ENCODE data around the gene FANCD2OS. TPM values are rescaled to one million over a fixed set of nuclear protein-coding genes. Genes with fewer than 3 reads are reported as not detected.
A peak's percentile ranks its signal among the peaks of the same experiment; 100 is the strongest.

FANCD2OS gene
- total RNA-seq, 1 donor from 2014 or later = not detected

GRCh38 chr3:10116928-10117327, 8.9 kb upstream of the FANCD2OS start:
- Histone ChIP-seq H3K4me2 (ENCODE audit: low read length) (peak overlapping the region; percentile 95), H3K79me2 (ENCODE audit: insufficient read depth, low read length) (peaks cover 65% of the 10 kb centered on the region), H3K4me1 (ENCODE audit: insufficient read depth, low read length) (peaks cover 5% of the 10 kb centered on the region), H3K27ac (ENCODE audit: low read depth, low read length) (no peak overlapping the region), H2AFZ (ENCODE audit: low read depth, low read length) (no peak overlapping the region), H3K4me3 (ENCODE audit: insufficient read depth, low read depth, low read length) (peak overlapping the region; percentile 96), H3K9ac (ENCODE audit: low read length) (peak overlapping the region; percentile 94), H3K9me3 (ENCODE audit: insufficient read depth, low read depth, low read length) (no peaks in the 10 kb centered on the region), H3K36me3 (ENCODE audit: insufficient read depth, low read length) (peaks cover 5% of the 10 kb centered on the region), H4K20me1 (ENCODE audit: insufficient read depth, low read length) (peaks cover 55% of the 10 kb centered on the region), H3K27me3 (ENCODE audit: insufficient read depth, low read length) (no peaks in the 10 kb centered on the region)
- Mint-ChIP-seq H3K9me3 (ENCODE audit: unreplicated experiment) (no peaks in the 10 kb centered on the region), H3K4me3 (ENCODE audit: unreplicated experiment) (peak overlapping the region; percentile 98), H3K4me1 (ENCODE audit: low read depth, unreplicated experiment) (peaks cover 9% of the 10 kb centered on the region), H3K27ac (ENCODE audit: unreplicated experiment) (peak overlapping the region; percentile 93), H3K36me3 (ENCODE audit: low read depth, unreplicated experiment) (no peaks in the 10 kb centered on the region), H3K27me3 (ENCODE audit: low read depth, unreplicated experiment) (no peaks in the 10 kb centered on the region)
- TF ChIP-seq EZH2 (IDR thresholded peaks at IDR 0.05; ENCODE audit: insufficient read depth, low read length) (no peak), CTCF (IDR thresholded peaks at IDR 0.05; ENCODE audit: insufficient read depth, low read depth, low read length) (no peak)
- FAIRE-seq = no peak
- DNase-seq (ENCODE audit: low read depth) = no peak

- Histone ChIP-seq H2AFZ (ENCODE audit: low read depth, low read length) (peak overlapping the region; percentile 88), H4K20me1 (ENCODE audit: insufficient read depth, low read length) (peaks cover 50% of the 10 kb centered on the region), H3K36me3 (ENCODE audit: insufficient read depth, low read length) (peaks cover 1% of the 10 kb centered on the region), H3K9ac (ENCODE audit: low read length) (peak overlapping the region; percentile 94), H3K4me2 (ENCODE audit: low read length) (peak overlapping the region; percentile 95), H3K27ac (ENCODE audit: low read depth, low read length) (peak overlapping the region; percentile 81), H3K9me3 (ENCODE audit: insufficient read depth, low read depth, low read length) (no peaks in the 10 kb centered on the region), H3K27me3 (ENCODE audit: insufficient read depth, low read length) (no peaks in the 10 kb centered on the region), H3K4me3 (ENCODE audit: insufficient read depth, low read depth, low read length) (peak overlapping the region; percentile 96), H3K79me2 (ENCODE audit: insufficient read depth, low read length) (peaks cover 56% of the 10 kb centered on the region), H3K4me1 (ENCODE audit: insufficient read depth, low read length) (peaks cover 5% of the 10 kb centered on the region)
- Mint-ChIP-seq H3K36me3 (ENCODE audit: low read depth, unreplicated experiment) (no peaks in the 10 kb centered on the region), H3K27me3 (ENCODE audit: low read depth, unreplicated experiment) (no peaks in the 10 kb centered on the region), H3K9me3 (ENCODE audit: unreplicated experiment) (no peaks in the 10 kb centered on the region), H3K4me1 (ENCODE audit: low read depth, unreplicated experiment) (peaks cover 9% of the 10 kb centered on the region), H3K4me3 (ENCODE audit: unreplicated experiment) (peak overlapping the region; percentile 98), H3K27ac (ENCODE audit: unreplicated experiment) (peak overlapping the region; percentile 93)
- DNase-seq (ENCODE audit: low read depth) = peak; percentile 56
- TF ChIP-seq CTCF (IDR thresholded peaks at IDR 0.05; ENCODE audit: insufficient read depth, low read depth, low read length) (no peak), EZH2 (IDR thresholded peaks at IDR 0.05; ENCODE audit: insufficient read depth, low read length) (no peak)
- no peak for FAIRE-seq
These were observed 8.0 kb upstream of the FANCD2OS start for GRCh38 chr3:10116138-10116460.

GRCh38 chr3:10115326-10116137, 7.5 kb upstream of the FANCD2OS start, which contains the start of gene BRK1:
Gene BRK1, plus strand, starts transcription at chr3:10115675. Its CDS starts 27 bp downstream, at chr3:10115702.
- peak; percentile 90 for DNase-seq (ENCODE audit: low read depth)
- Histone ChIP-seq H3K9ac (ENCODE audit: low read length) (peak within 1 kb of the TSS; percentile 94), H3K4me3 (ENCODE audit: insufficient read depth, low read depth, low read length) (peak within 1 kb of the TSS; percentile 96), H3K36me3 (ENCODE audit: insufficient read depth, low read length) (no peaks in the 10 kb centered on the region), H3K4me2 (ENCODE audit: low read length) (peak within 1 kb of the TSS; percentile 95), H3K4me1 (ENCODE audit: insufficient read depth, low read length) (peaks cover 5% of the 10 kb centered on the region), H3K79me2 (ENCODE audit: insufficient read depth, low read length) (peaks cover 51% of the 10 kb centered on the region), H3K27ac (ENCODE audit: low read depth, low read length) (peak within 1 kb of the TSS; percentile 81), H2AFZ (ENCODE audit: low read depth, low read length) (peak within 1 kb of the TSS; percentile 88), H3K9me3 (ENCODE audit: insufficient read depth, low read depth, low read length) (no peaks in the 10 kb centered on the region), H3K27me3 (ENCODE audit: insufficient read depth, low read length) (no peaks in the 10 kb centered on the region), H4K20me1 (ENCODE audit: insufficient read depth, low read length) (peaks cover 44% of the 10 kb centered on the region)
- H3K9me3 Mint-ChIP-seq (ENCODE audit: unreplicated experiment) = no peaks in the 10 kb centered on the region
- H3K27me3 Mint-ChIP-seq (ENCODE audit: low read depth, unreplicated experiment) = no peaks in the 10 kb centered on the region
- peak; percentile 80 for FAIRE-seq
- H3K27ac Mint-ChIP-seq (ENCODE audit: unreplicated experiment) = peak within 1 kb of the TSS; percentile 98
- H3K4me3 Mint-ChIP-seq (ENCODE audit: unreplicated experiment) = peak within 1 kb of the TSS; percentile 98
- no peaks in the 10 kb centered on the region for H3K36me3 Mint-ChIP-seq (ENCODE audit: low read depth, unreplicated experiment)
- peaks cover 9% of the 10 kb centered on the region for H3K4me1 Mint-ChIP-seq (ENCODE audit: low read depth, unreplicated experiment)
- TF ChIP-seq CTCF (IDR thresholded peaks at IDR 0.05; ENCODE audit: insufficient read depth, low read depth, low read length) (no peak), EZH2 (IDR thresholded peaks at IDR 0.05; ENCODE audit: insufficient read depth, low read length) (no peak)

Data from astrocyte (in vitro differentiated cells and primary cell).